Ascending aorta (tissue), 2 donors: ENCODE measurements around the gene NOX3. TPM values are rescaled to one million over a fixed set of nuclear protein-coding genes. Genes with fewer than 3 reads are reported as not detected.
A peak's percentile ranks its signal among the peaks of the same experiment; 100 is the strongest.

Experiments used
- DNase-seq, 2 donors: peaks; one replicate each; pipeline ENCODE4 v3.0.0-alpha.2; 2019; ENCODE audit warnings: low spot score in 2 of 2
- H3K27ac ChIP-seq, 2 donors: fragments of 200-600 bp; sonication (generic); one replicate each; pipeline ENCODE4 v1.5.1; 2016 to 2017; ENCODE audit warnings: mild to moderate bottlenecking in 1 of 2
- H3K27me3 ChIP-seq: fragments of 200-600 bp; sonication (generic); one replicate; pipeline ENCODE4 v1.5.1; 2017
- H3K36me3 ChIP-seq, 2 donors: fragments of 200-600 bp; sonication (generic); one replicate each; pipeline ENCODE4 v1.5.1; 2016
- H3K4me1 ChIP-seq, 2 donors: fragments of 200-600 bp; sonication (generic); one replicate each; pipeline ENCODE4 v1.5.1; 2016 to 2017; ENCODE audit warnings: mild to moderate bottlenecking in 1 of 2
- H3K4me3 ChIP-seq, 2 donors: fragments of 200-600 bp; sonication (generic); one replicate each; pipeline ENCODE4 v1.5.1; 2016 to 2017; ENCODE audit warnings: mild to moderate bottlenecking in 1 of 2
- H3K9me3 ChIP-seq, 2 donors: fragments of 200-600 bp; sonication (generic); one replicate each; pipeline ENCODE4 v1.5.1; 2016
- CTCF ChIP-seq, 3 experiments: fragments of 200-600 bp in 2 of 3; fragments of 450-650 bp in 1 of 3; sonication (generic) in 2 of 3; IDR thresholded peaks; one replicate each; pipeline ENCODE4 v1.5.1; 2016 to 2019; ENCODE audit warnings: antibody characterized with exemption in 3 of 3, mild to moderate bottlenecking in 1 of 3, moderate library complexity in 1 of 3
- intact Hi-C: fragments of 100-400 bp; cut with DNase I; formaldehyde crosslinking; loops from one replicate; pipeline ENCODE4 v1.15.1; 2023
- total RNA-seq: library from RNA; depleted of rRNA; stranded (reverse); fragments of >200 nt; gene quantifications from one replicate; pipeline ENCODE4 v1.1.0, GENCODE V29; 2016

Gene NOX3
- not detected for total RNA-seq

GRCh38 chr6:155455766-155456165, at the start of gene NOX3:
TSS of gene NOX3 (minus strand) at chr6:155455839. CDS start at chr6:155455800, 39 bp downstream.
- Histone ChIP-seq H3K4me3 (no peak within 1 kb of the TSS), H3K36me3 (no peaks in the 10 kb centered on the region), H3K27ac (no peak within 1 kb of the TSS), H3K9me3 (no peaks in the 10 kb centered on the region), H3K4me1 (no peaks in the 10 kb centered on the region), H3K27me3 (no peaks in the 10 kb centered on the region)
- intact Hi-C loops, result no loop called here
- DNase-seq, result no peak
- no peak for TF ChIP-seq CTCF (IDR thresholded peaks at IDR 0.05)

GRCh38 chr6:155504848-155505607, 49.4 kb upstream of the NOX3 start:
- TF ChIP-seq CTCF (IDR thresholded peaks at IDR 0.05), result no peak
- no peak for DNase-seq
- H3K4me3 ChIP-seq, result peak overlapping the region; percentile 2 to 33
- no peaks in the 10 kb centered on the region for H3K27me3 ChIP-seq
- no peaks in the 10 kb centered on the region for H3K36me3 ChIP-seq
- peak overlapping the region; percentile 71 to 83 for H3K27ac ChIP-seq
- no peaks in the 10 kb centered on the region for H3K9me3 ChIP-seq
- H3K4me1 ChIP-seq, result peaks cover 9 to 22% of the 10 kb centered on the region in 2 donors
- intact Hi-C loops, result no loop called here

- DNase-seq, result no peak
- H3K4me1 ChIP-seq, result peaks cover 9 to 18% of the 10 kb centered on the region in 2 donors
- TF ChIP-seq CTCF (IDR thresholded peaks at IDR 0.05), result no peak
- no peak overlapping the region for H3K27ac ChIP-seq
- no peak overlapping the region for H3K4me3 ChIP-seq
- H3K36me3 ChIP-seq, result no peaks in the 10 kb centered on the region
- intact Hi-C loops, result no loop called here
- no peaks in the 10 kb centered on the region for H3K9me3 ChIP-seq
- H3K27me3 ChIP-seq, result no peaks in the 10 kb centered on the region
Observed at GRCh38 chr6:155502393-155502792, 46.8 kb upstream of the NOX3 start.

GRCh38 chr6:155499574-155499973, 43.9 kb upstream of the NOX3 start:
- no peak overlapping the region for H3K4me3 ChIP-seq
- no peaks in the 10 kb centered on the region for H3K36me3 ChIP-seq
- peaks cover 7 to 10% of the 10 kb centered on the region in 2 donors for H3K4me1 ChIP-seq
- H3K9me3 ChIP-seq, result no peaks in the 10 kb centered on the region
- DNase-seq, result no peak
- no peak overlapping the region for H3K27ac ChIP-seq
- TF ChIP-seq CTCF (IDR thresholded peaks at IDR 0.05), result no peak
- intact Hi-C loops, result no loop called here
- H3K27me3 ChIP-seq, result no peaks in the 10 kb centered on the region

- peaks cover 7 to 16% of the 10 kb centered on the region in 2 donors for H3K4me1 ChIP-seq
- no peak overlapping the region for H3K4me3 ChIP-seq
- H3K36me3 ChIP-seq, result no peaks in the 10 kb centered on the region
- no peaks in the 10 kb centered on the region for H3K9me3 ChIP-seq
- no peak overlapping the region for H3K27ac ChIP-seq
- H3K27me3 ChIP-seq, result no peaks in the 10 kb centered on the region
- no peak for TF ChIP-seq CTCF (IDR thresholded peaks at IDR 0.05)
- intact Hi-C loops, result no loop called here
- DNase-seq, result no peak
Observed at GRCh38 chr6:155498370-155498769, 42.7 kb upstream of the NOX3 start.
